ES-I3 (cell line): ENCODE data around the gene NPHP4.

Experiments
- H3K36me3 ChIP-seq: 2 replicates; pipeline ENCODE4 v1.6.1; 2013; ENCODE audit warnings: mild to moderate bottlenecking, low read length, control low read depth, moderate library complexity; ENCODE audit not compliant: insufficient read depth
- H3K4me1 ChIP-seq: 2 replicates; pipeline ENCODE4 v1.6.1; 2013; ENCODE audit warnings: mild to moderate bottlenecking, control low read depth, low read length; ENCODE audit not compliant: insufficient read depth
- H3K9ac ChIP-seq: 2 replicates; pipeline ENCODE4 v1.6.1; 2013; ENCODE audit warnings: low read depth, mild to moderate bottlenecking, low read length, moderate library complexity
- H3K9me3 ChIP-seq: 2 replicates; pipeline ENCODE4 v1.6.1; 2013; ENCODE audit warnings: mild to moderate bottlenecking, low read length, moderate library complexity; ENCODE audit not compliant: control insufficient read depth, insufficient read depth

The NPHP4 gene

GRCh38 chr1:5878971-5879370 lies 113.3 kb downstream of the NPHP4 start:
- no peak overlapping the region for H3K9ac ChIP-seq
- no peaks in the 10 kb centered on the region for H3K9me3 ChIP-seq
- no peaks in the 10 kb centered on the region; the same call in 1 of the 2 replicates for H3K36me3 ChIP-seq
- H3K4me1 ChIP-seq = no peaks in the 10 kb centered on the region

- Histone ChIP-seq H3K9ac (no peak overlapping the region), H3K9me3 (no peaks in the 10 kb centered on the region), H3K4me1 (no peaks in the 10 kb centered on the region), H3K36me3 (no peaks in the 10 kb centered on the region)
Observed at GRCh38 chr1:5877683-5878530, 114.3 kb downstream of the NPHP4 start.

DNA sequence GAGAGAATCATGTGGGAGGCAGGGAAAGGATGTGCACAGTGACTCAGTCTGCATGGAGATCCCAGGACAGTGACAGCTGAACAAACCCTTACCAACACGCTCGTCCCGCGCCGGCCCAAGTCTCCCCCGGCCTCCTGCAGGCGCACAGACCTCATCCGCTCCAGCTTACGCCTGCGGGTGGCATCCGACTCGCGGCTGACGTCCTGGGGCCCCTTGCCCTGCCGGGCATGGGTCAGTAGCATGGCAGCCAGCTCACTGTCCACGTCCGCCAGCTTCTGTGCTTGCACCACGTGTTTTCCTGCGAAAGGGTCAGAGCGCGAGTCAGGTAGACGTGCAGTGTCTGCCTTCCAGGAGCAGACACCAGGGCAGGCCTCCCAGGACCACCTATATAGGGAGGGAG lies 115.2 kb downstream of the NPHP4 start:
- no peaks in the 10 kb centered on the region for H3K36me3 ChIP-seq
- no peaks in the 10 kb centered on the region for H3K9me3 ChIP-seq

GRCh38 chr1:5876094-5876650 lies 116.1 kb downstream of the NPHP4 start:
- no peaks in the 10 kb centered on the region for H3K9me3 ChIP-seq
- H3K4me1 ChIP-seq = no peaks in the 10 kb centered on the region
- no peak overlapping the region for H3K9ac ChIP-seq
- H3K36me3 ChIP-seq = no peaks in the 10 kb centered on the region

More for the DNA sequence above, 115.2 kb downstream of the NPHP4 start:
- no peaks in the 10 kb centered on the region for H3K4me1 ChIP-seq
- no peak overlapping the region for H3K9ac ChIP-seq

GRCh38 chr1:5875345-5875910 lies 116.8 kb downstream of the NPHP4 start:
- Histone ChIP-seq H3K9ac (no peak overlapping the region), H3K4me1 (no peaks in the 10 kb centered on the region), H3K36me3 (no peaks in the 10 kb centered on the region), H3K9me3 (no peaks in the 10 kb centered on the region)

- H3K36me3 ChIP-seq = no peaks in the 10 kb centered on the region
- no peaks in the 10 kb centered on the region for H3K4me1 ChIP-seq
- no peak overlapping the region for H3K9ac ChIP-seq
- no peaks in the 10 kb centered on the region for H3K9me3 ChIP-seq
Observed at GRCh38 chr1:5874416-5875110, 117.7 kb downstream of the NPHP4 start.

- Histone ChIP-seq H3K36me3 (no peaks in the 10 kb centered on the region), H3K9me3 (no peaks in the 10 kb centered on the region), H3K4me1 (no peaks in the 10 kb centered on the region), H3K9ac (no peak overlapping the region)
Observed at GRCh38 chr1:5873556-5873955, 118.7 kb downstream of the NPHP4 start.

GRCh38 chr1:5872886-5873285 lies 119.3 kb downstream of the NPHP4 start:
- Histone ChIP-seq H3K4me1 (no peaks in the 10 kb centered on the region), H3K9me3 (no peaks in the 10 kb centered on the region; the same call in 1 of the 2 replicates), H3K36me3 (no peaks in the 10 kb centered on the region), H3K9ac (no peak overlapping the region)

GRCh38 chr1:5868931-5869500 lies 123.2 kb downstream of the NPHP4 start:
- Histone ChIP-seq H3K9ac (no peak overlapping the region), H3K36me3 (no peaks in the 10 kb centered on the region), H3K9me3 (no peaks in the 10 kb centered on the region; the same call in 1 of the 2 replicates), H3K4me1 (no peaks in the 10 kb centered on the region)

DNA sequence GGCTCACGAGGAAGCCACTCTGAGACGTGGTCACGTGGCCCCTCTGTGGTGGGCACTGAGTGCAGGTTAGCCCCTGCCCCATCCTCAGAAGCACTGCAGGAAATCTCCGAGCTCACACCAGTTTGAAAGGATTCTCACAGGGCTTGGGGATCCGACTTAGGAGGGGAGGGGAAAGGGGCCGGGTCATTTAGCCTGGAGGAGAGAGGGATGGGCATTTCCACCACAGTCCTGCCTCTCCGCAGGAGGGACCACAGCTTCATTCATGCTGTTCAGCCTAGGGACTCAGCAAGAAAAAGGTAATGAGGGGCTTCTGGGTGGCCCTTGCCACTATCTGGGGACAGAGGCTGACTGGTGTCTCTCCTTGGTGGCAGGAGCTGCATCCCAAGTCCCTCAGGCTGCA lies 126.5 kb downstream of the NPHP4 start:
- H3K4me1 ChIP-seq = no peaks in the 10 kb centered on the region
- no peaks in the 10 kb centered on the region; the same call in 1 of the 2 replicates for H3K9me3 ChIP-seq
- H3K9ac ChIP-seq = no peak overlapping the region
- no peaks in the 10 kb centered on the region for H3K36me3 ChIP-seq

GRCh38 chr1:5865056-5865455 lies 127.2 kb downstream of the NPHP4 start:
- H3K36me3 ChIP-seq = no peaks in the 10 kb centered on the region
- H3K9ac ChIP-seq = no peak overlapping the region
- no peaks in the 10 kb centered on the region; the same call in 1 of the 2 replicates for H3K9me3 ChIP-seq
- H3K4me1 ChIP-seq = no peaks in the 10 kb centered on the region

DNA sequence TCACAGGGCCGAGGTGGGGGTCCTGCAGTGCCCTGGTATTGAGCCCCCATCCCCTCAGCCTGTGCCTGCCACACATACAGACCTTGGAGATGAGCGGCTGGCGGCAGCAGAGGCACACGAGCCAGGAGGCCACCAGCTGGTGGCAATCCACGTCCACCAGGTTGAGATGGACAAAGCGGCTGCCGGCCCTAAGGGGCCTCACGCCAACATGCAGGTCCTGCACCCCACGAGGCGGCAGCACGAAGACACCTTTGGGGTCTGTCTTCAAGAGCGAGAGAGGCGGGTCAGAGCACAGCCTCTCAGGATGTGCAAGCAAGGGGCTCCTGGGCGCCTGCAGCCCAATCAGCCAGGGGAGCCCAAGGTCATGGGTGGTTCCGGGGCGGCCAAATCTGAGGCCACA lies 128.0 kb downstream of the NPHP4 start:
- Histone ChIP-seq H3K36me3 (no peaks in the 10 kb centered on the region), H3K9ac (no peak overlapping the region), H3K9me3 (no peaks in the 10 kb centered on the region; the same call in 1 of the 2 replicates), H3K4me1 (no peaks in the 10 kb centered on the region)

- no peaks in the 10 kb centered on the region for H3K36me3 ChIP-seq
- H3K9ac ChIP-seq = no peak overlapping the region
- no peaks in the 10 kb centered on the region for H3K9me3 ChIP-seq
- H3K4me1 ChIP-seq = no peaks in the 10 kb centered on the region
Observed at GRCh38 chr1:5863238-5863637, 129.0 kb downstream of the NPHP4 start.
